Mesendoderm (in vitro differentiated cells): ENCODE data around the gene NEGR1.

Experiments used
- DNase-seq: peaks from one replicate; pipeline ENCODE4 v3.0.0; 2013
- H2AK5ac ChIP-seq: 2 replicates; pipeline ENCODE4 v1.6.1; 2013; ENCODE audit warnings: low read length, inconsistent platforms
- H2BK120ac ChIP-seq: 2 replicates; pipeline ENCODE4 v1.6.1; 2013; ENCODE audit warnings: low read depth, mild to moderate bottlenecking, low read length, moderate library complexity, mixed read lengths
- H2BK15ac ChIP-seq: replicated peaks from 2 replicates; pipeline ENCODE4 v1.6.1; 2013; ENCODE audit warnings: low read depth, mild to moderate bottlenecking, moderate library complexity
- H2BK5ac ChIP-seq: 2 replicates; pipeline ENCODE4 v1.6.1; 2013; ENCODE audit warnings: low read length, inconsistent platforms
- H3K18ac ChIP-seq: 2 replicates; pipeline ENCODE4 v1.6.1; 2013; ENCODE audit warnings: mild to moderate bottlenecking, low read length, mixed read lengths
- H3K23ac ChIP-seq: one replicate; pipeline ENCODE4 v1.6.1; 2013; ENCODE audit warnings: low read length
- H3K27ac ChIP-seq: 2 replicates; pipeline ENCODE4 v1.5.1; 2013; ENCODE audit warnings: low read depth, mild to moderate bottlenecking, inconsistent platforms, low read length, moderate library complexity
- H3K27me3 ChIP-seq: 2 replicates; pipeline ENCODE4 v1.6.1; 2013; ENCODE audit warnings: low read length, control low read depth, mild to moderate bottlenecking, inconsistent platforms; ENCODE audit not compliant: insufficient read depth, poor library complexity
- H3K36me3 ChIP-seq: 2 replicates; pipeline ENCODE4 v1.6.1; 2013; ENCODE audit warnings: low read length, inconsistent platforms; ENCODE audit not compliant: control insufficient read depth, insufficient read depth
- H3K4ac ChIP-seq: one replicate; pipeline ENCODE4 v1.6.1; 2013; ENCODE audit warnings: low read depth, mild to moderate bottlenecking, low read length, moderate library complexity
- H3K4me1 ChIP-seq: 2 replicates; pipeline ENCODE4 v1.6.1; 2013; ENCODE audit warnings: low read depth, low read length, inconsistent platforms; ENCODE audit not compliant: control insufficient read depth
- H3K4me2 ChIP-seq: 2 replicates; pipeline ENCODE4 v1.6.1; 2013; ENCODE audit warnings: low read length
- H3K4me3 ChIP-seq: 2 replicates; pipeline ENCODE4 v1.5.1; 2013; ENCODE audit warnings: mild to moderate bottlenecking, low read length
- H3K56ac ChIP-seq: one replicate; pipeline ENCODE4 v1.6.1; 2013; ENCODE audit warnings: low read length
- H3K79me1 ChIP-seq: 2 replicates; pipeline ENCODE4 v1.6.1; 2013; ENCODE audit warnings: low read length, inconsistent platforms
- H3K79me2 ChIP-seq: 2 replicates; pipeline ENCODE4 v1.6.1; 2013; ENCODE audit warnings: mild to moderate bottlenecking, low read length; ENCODE audit not compliant: control insufficient read depth, insufficient read depth
- H3K9ac ChIP-seq: 2 replicates; pipeline ENCODE4 v1.6.1; 2013; ENCODE audit warnings: low read length, inconsistent platforms
- H4K5ac ChIP-seq: one replicate; pipeline ENCODE4 v1.6.1; 2013; ENCODE audit warnings: low read length
- H4K8ac ChIP-seq: one replicate; pipeline ENCODE4 v1.6.1; 2013; ENCODE audit warnings: low read depth, mild to moderate bottlenecking, control low read depth, low read length, moderate library complexity
- whole genome bisulfite sequencing: extraction: QIAGEN DNeasy Blood & Tissue Kit; methylation state at CpG from one replicate; pipeline ENCODE4 v1.1.7; 2013; ENCODE audit warnings: low lambda C conversion rate, missing lambda C conversion rate; ENCODE audit not compliant: insufficient coverage; ENCODE audit errors: extremely low coverage; 5-methylcytosine and 5-hydroxymethylcytosine counted together

Gene NEGR1

GRCh38 chr1:71839876-71840275 lies 442.5 kb downstream of the NEGR1 start:
- no peaks in the 10 kb centered on the region for H3K79me2 ChIP-seq
- no peak overlapping the region for H2AK5ac ChIP-seq
- no peak overlapping the region for H4K8ac ChIP-seq
- no peak overlapping the region for H3K27ac ChIP-seq
- H2BK15ac ChIP-seq, result no peak overlapping the region
- H3K79me1 ChIP-seq, result no peaks in the 10 kb centered on the region
- H3K4ac ChIP-seq, result no peak overlapping the region
- H3K4me1 ChIP-seq, result no peaks in the 10 kb centered on the region
- no peak overlapping the region for H2BK5ac ChIP-seq
- no peak overlapping the region for H2BK120ac ChIP-seq
- no peak overlapping the region for H3K4me3 ChIP-seq
- no peaks in the 10 kb centered on the region for H3K27me3 ChIP-seq
- no peak overlapping the region for H4K5ac ChIP-seq
- no peak overlapping the region for H3K18ac ChIP-seq
- H3K36me3 ChIP-seq, result no peaks in the 10 kb centered on the region
- no peak overlapping the region for H3K4me2 ChIP-seq
- no CpG with 5 or more reads among the region's 4 CpGs for WGBS
- no peak overlapping the region for H3K23ac ChIP-seq
- no peak overlapping the region for H3K9ac ChIP-seq
- no peak for DNase-seq
- no peak overlapping the region for H3K56ac ChIP-seq

GRCh38 chr1:71836904-71837303 lies 445.4 kb downstream of the NEGR1 start:
- no peak overlapping the region for H3K27ac ChIP-seq
- H3K56ac ChIP-seq, result no peak overlapping the region
- no peak overlapping the region for H3K4me2 ChIP-seq
- peak; percentile 7 for DNase-seq
- no peaks in the 10 kb centered on the region for H3K36me3 ChIP-seq
- no peak overlapping the region for H3K4ac ChIP-seq
- H2AK5ac ChIP-seq, result no peak overlapping the region
- H2BK5ac ChIP-seq, result no peak overlapping the region
- WGBS, result no CpG with 5 or more reads among the region's 2 CpGs
- no peak overlapping the region for H2BK15ac ChIP-seq
- H3K79me2 ChIP-seq, result no peaks in the 10 kb centered on the region
- no peak overlapping the region for H4K8ac ChIP-seq
- H3K27me3 ChIP-seq, result no peaks in the 10 kb centered on the region
- no peak overlapping the region for H3K9ac ChIP-seq
- no peak overlapping the region for H3K18ac ChIP-seq
- no peak overlapping the region for H2BK120ac ChIP-seq
- H3K4me1 ChIP-seq, result no peaks in the 10 kb centered on the region
- H3K79me1 ChIP-seq, result no peaks in the 10 kb centered on the region
- no peak overlapping the region for H3K23ac ChIP-seq
- no peak overlapping the region for H4K5ac ChIP-seq
- H3K4me3 ChIP-seq, result no peak overlapping the region

GRCh38 chr1:71835442-71835813 lies 446.9 kb downstream of the NEGR1 start:
- Histone ChIP-seq H3K79me2 (no peaks in the 10 kb centered on the region), H3K4ac (no peak overlapping the region), H3K4me3 (no peak overlapping the region), H2BK5ac (no peak overlapping the region), H3K4me2 (no peak overlapping the region), H3K9ac (no peak overlapping the region), H2AK5ac (no peak overlapping the region), H3K4me1 (no peaks in the 10 kb centered on the region), H3K79me1 (no peaks in the 10 kb centered on the region), H3K18ac (no peak overlapping the region), H3K36me3 (no peaks in the 10 kb centered on the region), H3K27me3 (no peaks in the 10 kb centered on the region), H4K5ac (no peak overlapping the region), H3K27ac (no peak overlapping the region), H3K23ac (no peak overlapping the region), H3K56ac (no peak overlapping the region), H2BK15ac (no peak overlapping the region), H2BK120ac (no peak overlapping the region), H4K8ac (no peak overlapping the region)
- DNase-seq, result no peak

DNA sequence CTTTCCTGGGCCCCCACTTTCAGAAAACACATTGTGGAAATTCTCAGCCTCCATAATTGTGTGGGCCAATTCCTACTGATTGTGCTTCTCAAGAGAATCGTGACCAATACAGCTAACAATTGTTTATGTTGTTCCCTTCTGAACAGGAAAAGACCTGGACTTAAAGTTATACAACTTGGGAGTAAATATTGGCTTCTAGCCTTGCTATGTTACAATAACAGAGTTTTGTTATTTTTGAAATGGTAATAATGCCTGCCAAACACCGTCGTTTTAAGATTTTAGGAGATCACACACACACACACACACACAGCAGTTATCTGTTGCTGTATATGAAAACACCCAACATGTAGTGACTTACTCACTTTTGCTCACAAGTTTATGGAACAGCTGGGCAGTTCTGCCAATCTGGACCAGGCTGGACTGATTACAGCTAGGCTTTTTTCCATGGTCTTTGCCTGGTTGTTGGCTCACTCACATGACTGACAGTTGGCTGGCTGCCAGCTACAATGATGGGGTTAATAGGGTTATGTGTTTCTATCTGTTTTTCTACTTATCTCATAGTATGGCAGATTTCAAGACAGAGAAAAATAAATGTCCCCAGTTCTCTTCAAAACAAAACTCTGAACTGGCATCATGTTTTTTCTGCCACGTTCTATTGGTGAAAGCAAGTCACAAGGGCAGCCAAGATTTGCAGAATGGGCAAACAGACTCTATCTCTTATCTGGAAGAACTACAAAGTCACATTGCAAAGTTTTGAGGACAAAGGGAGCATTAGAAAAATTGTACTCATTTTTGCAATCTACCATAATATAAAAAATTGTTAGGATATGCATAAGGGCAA lies 447.5 kb downstream of the NEGR1 start:
- Histone ChIP-seq H3K79me1 (no peaks in the 10 kb centered on the region), H3K9ac (no peak overlapping the region), H2BK15ac (no peak overlapping the region), H3K56ac (no peak overlapping the region), H3K4me2 (no peak overlapping the region), H2BK120ac (peak overlapping the region; percentile 12), H4K5ac (no peak overlapping the region), H2BK5ac (no peak overlapping the region), H3K23ac (no peak overlapping the region), H4K8ac (no peak overlapping the region), H3K27me3 (no peaks in the 10 kb centered on the region), H3K4me3 (no peak overlapping the region), H3K18ac (no peak overlapping the region), H3K36me3 (no peaks in the 10 kb centered on the region), H3K4me1 (no peaks in the 10 kb centered on the region), H3K27ac (no peak overlapping the region), H3K79me2 (no peaks in the 10 kb centered on the region), H3K4ac (no peak overlapping the region), H2AK5ac (no peak overlapping the region)
- no CpG with 5 or more reads among the region's 4 CpGs for WGBS
- no peak for DNase-seq

- no peak overlapping the region for H4K8ac ChIP-seq
- no peak overlapping the region for H2BK120ac ChIP-seq
- no peak overlapping the region for H3K4me3 ChIP-seq
- H3K23ac ChIP-seq, result no peak overlapping the region
- H2BK15ac ChIP-seq, result peak overlapping the region; percentile 57
- H3K4me1 ChIP-seq, result no peaks in the 10 kb centered on the region
- H3K4ac ChIP-seq, result no peak overlapping the region
- H2BK5ac ChIP-seq, result no peak overlapping the region
- no peak overlapping the region for H3K4me2 ChIP-seq
- no peak overlapping the region for H4K5ac ChIP-seq
- no peak overlapping the region for H3K27ac ChIP-seq
- no peak for DNase-seq
- H3K56ac ChIP-seq, result no peak overlapping the region
- H3K27me3 ChIP-seq, result no peaks in the 10 kb centered on the region
- no peaks in the 10 kb centered on the region for H3K79me2 ChIP-seq
- H3K79me1 ChIP-seq, result no peaks in the 10 kb centered on the region
- no peaks in the 10 kb centered on the region for H3K36me3 ChIP-seq
- H3K9ac ChIP-seq, result no peak overlapping the region
- no peak overlapping the region for H2AK5ac ChIP-seq
- no CpG with 5 or more reads among the region's 4 CpGs for WGBS
- no peak overlapping the region for H3K18ac ChIP-seq
These were observed 450.7 kb downstream of the NEGR1 start for GRCh38 chr1:71831646-71832045.

- H3K4me2 ChIP-seq, result no peak overlapping the region
- WGBS, result 100% methylated on average over 3 of the region's 8 CpGs
- no peaks in the 10 kb centered on the region for H3K79me1 ChIP-seq
These were observed 453.0 kb downstream of the NEGR1 start for GRCh38 chr1:71829346-71829745.

More at GRCh38 chr1:71829346-71829745, 453.0 kb downstream of the NEGR1 start:
- Histone ChIP-seq H3K36me3 (no peaks in the 10 kb centered on the region), H3K23ac (no peak overlapping the region), H2BK5ac (no peak overlapping the region), H4K8ac (no peak overlapping the region), H3K4me3 (no peak overlapping the region), H3K27me3 (no peaks in the 10 kb centered on the region), H3K56ac (no peak overlapping the region), H3K18ac (no peak overlapping the region), H3K4ac (no peak overlapping the region), H4K5ac (no peak overlapping the region), H3K27ac (no peak overlapping the region), H3K79me2 (no peaks in the 10 kb centered on the region), H3K4me1 (no peaks in the 10 kb centered on the region), H2BK120ac (no peak overlapping the region), H3K9ac (no peak overlapping the region), H2AK5ac (no peak overlapping the region), H2BK15ac (no peak overlapping the region)
- DNase-seq, result no peak
